NCI-H2081 treated with DMSO at 0.1 percent for 48 hours (cell line): ENCODE measurements around the gene TMEM145.
A peak's percentile ranks its signal among the peaks of the same experiment; 100 is the strongest.
"Not testable (repeated sequence)": the region's sequence is repeated elsewhere in the genome, so short reads cannot be mapped to it uniquely, and the experiment has no call there.

Source experiments
- DNase-seq: peaks from one replicate; lab custom pipeline; 2025; lab: John Stamatoyannopoulos, UW

TMEM145 gene

DNA sequence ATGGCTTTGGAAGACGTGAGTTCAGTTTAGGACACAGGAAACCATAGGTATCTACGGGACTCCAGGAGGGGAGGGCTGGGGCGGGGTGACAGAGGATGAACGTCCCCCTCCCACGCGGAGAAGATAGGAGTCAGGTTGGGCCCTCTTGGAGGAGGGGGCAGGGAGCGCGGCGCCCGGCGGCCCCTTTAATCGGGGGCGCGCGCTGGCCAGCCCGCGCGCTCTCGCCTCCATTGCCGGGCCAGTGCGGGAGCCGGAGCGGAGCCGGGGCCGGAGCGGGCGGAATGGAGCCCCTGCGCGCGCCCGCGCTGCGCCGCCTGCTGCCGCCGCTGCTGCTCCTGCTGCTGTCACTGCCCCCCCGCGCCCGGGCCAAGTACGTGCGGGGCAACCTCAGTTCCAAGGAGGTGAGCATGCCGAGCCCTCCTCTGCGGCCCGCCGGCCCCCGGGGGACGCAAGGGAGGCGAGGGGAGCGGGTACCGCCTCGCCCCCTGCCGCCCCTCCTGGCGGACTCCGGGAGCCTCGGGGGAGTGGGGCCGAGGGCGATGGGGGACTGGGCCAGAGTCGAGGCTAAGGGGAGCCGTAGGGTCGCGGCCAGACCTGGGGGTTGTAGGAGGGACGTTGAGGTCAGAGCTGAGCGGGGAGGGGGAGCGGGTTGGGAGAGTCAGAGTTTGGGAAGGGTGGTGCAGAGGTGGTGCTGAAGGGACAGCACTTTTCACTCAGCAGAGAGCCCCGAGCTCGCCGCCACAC lies at the start of gene TMEM145:
TMEM145 (plus strand) TSS at position 214 of the 744 bp plus-strand sequence; CDS start at position 282, 68 bp downstream.
- no peak for DNase-seq

DNA sequence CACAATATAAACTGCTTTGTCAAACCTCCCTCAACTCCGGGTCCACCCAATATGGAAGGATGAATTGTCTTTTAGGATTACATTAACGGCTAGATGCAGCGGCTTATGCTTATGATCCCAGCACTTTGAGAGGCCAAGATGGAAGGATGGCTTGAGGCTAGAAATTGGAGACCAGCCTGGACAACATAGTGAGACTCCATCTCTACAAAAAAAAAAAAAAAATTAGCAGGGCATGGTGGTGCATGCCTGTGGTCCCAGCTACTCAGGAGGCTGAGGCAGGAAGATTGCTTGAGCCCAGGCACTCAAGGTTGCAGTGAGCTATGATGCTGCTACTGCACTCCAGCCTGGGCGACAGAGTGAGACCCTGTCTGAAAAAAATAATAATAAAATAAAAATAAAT lies 47.0 kb upstream of the TMEM145 start:
- not testable (repeated sequence) for DNase-seq

DNA sequence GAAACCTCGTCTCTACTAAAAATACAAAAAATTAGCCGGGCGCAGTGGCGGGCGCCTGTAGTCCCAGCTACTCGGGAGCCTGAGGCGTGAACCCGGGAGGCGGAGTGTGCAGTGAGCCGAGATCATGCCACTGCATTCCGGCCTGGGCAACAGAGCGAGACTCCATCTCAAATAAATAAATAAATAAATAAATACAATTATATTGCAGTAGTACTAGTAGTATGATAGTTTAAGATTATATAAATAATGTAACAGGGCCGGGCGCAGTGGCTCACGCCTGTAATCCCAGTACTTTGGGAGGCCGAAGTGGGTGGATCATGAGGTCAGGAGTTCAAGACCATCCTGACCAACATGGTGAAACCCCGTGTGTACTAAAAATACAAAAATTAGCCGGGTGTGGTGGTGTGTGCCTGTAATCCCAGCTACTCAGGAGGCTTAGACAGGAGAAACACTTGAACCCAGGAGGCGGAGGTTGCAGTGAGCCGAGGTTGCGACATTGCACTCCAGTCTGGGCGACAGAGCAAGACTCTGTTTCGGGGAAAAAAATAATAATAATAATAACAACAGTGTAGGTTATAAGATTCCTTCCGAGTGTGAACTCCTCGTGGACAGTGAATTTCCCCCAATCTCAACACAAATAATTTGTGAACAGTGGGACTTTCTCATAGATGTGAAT lies 46.0 kb upstream of the TMEM145 start:
- DNase-seq = not testable (repeated sequence)

GRCh38 chr19:42267644-42268141 lies 45.4 kb upstream of the TMEM145 start:
- DNase-seq = no peak

- peak; percentile 95 for DNase-seq
Observed at GRCh38 chr19:42268142-42268703, 44.9 kb upstream of the TMEM145 start.

DNA sequence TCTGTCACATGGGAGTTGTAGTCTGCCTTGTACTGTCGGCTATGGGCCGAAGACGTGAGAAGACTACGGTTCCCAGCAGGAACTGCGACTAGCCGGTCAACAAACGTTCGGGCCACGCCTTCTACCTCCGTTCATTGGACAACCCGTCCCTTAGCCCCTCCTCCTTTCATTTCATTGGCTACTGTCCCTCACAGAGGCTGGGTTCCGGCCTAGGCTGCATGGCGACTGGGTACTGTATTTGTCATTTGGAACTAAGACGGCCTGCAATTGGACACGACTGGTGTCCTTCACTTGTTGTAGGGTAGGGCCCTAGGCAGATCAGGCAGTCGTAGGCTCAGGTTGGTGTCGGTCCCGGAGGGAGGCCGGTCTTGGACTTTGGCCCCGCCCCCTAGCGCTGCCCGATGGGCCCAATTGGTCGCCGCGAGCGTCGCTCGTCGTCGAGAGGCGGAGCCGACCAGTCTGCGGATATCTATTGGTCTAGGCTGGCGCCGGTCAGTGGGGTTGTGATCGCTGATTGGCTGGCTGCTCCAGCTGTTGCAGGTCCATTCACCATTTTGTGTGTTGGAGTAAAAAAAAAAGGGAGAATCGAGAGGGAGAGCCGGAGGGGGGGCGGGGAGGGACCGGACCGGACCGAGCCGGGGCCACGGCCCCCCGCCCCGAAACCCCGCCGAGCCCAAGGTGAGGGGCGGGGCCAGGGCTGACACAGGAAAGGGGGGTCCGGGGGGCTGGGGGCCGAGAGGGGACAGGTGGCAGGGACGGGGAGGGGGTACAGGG lies 44.2 kb upstream of the TMEM145 start, which contains the start of gene CIC:
CIC (plus strand) TSS at position 549 of the 774 bp plus-strand sequence. CDS start 2,532 bp downstream, outside the sequence.
- DNase-seq = peak; percentile 100

DNA sequence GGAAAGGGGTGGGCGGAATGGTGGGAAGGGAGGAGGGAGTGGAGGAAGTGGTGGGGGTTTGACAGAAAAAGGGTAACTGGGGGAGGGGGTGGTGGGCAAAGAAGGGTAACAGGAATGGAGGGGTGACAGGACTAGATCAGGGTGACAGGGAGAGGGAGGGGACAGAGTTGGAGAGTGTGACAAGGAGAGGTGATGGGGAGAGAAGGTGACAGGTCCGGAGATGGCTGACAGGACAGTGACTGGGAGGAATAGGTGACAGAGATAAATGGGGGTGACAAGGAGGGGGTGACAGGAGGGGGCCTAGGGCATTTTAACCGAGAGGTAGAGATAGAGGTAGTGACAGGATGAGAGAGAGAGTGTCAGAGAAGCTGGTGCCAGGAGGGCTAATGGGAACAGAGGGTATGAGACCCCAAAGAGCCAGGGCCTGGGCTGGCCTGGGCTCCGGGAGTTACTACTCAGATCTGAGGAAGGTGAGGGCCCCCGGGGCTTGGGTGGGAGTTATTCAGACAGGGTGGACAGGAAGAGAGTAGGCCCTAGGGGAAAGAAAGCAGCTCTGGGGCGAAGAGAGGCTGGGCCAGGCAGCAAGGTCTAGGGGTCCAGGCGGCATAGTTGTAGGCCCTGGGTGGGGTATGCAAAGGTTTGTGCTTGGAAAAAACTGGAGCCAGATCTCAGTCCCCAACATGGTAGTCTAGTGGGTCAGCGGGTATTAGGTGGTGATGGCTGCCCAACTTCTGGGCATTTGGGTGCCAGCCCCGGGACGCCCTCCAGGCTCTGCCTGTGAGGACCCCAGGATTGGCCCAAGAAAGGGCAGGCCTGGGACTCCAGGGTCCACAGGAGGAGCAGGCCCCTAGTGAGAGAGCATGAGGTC lies 43.4 kb upstream of the TMEM145 start:
- no peak for DNase-seq

DNA sequence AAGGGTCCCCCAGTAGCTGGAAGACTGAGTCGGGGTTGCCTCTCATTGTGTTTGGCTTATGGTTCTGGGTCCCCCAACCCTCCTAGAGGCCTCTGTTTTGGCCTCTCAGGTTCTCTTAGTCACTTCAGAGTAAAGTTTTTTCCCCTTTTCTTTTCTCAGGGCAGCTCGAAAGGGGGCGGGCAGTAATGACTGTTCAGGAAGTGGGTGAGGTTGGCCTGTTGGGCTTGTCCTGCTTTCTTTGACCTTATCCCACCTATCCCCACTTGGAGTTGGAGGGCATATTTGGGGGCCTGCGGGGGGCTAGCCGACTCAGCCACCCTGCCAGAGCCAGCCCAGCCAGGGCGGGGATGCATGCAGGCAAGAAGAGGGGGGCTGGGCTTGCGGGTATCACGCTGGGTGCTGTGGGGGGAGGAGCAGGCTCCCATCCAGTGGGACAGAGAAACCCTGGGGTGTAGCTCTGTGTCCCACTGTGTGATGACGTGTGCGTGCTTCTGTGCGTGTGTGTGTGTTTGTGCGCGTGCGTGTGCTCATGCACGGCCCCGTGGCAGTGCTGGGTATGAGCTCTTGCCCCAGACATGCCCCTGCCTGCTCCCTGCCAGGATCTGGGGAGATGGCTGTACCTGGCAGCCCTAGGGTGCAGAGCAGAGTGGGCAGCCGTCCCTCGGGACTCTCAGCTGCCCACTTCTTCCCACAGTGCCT lies 42.6 kb upstream of the TMEM145 start:
- no peak for DNase-seq

DNA sequence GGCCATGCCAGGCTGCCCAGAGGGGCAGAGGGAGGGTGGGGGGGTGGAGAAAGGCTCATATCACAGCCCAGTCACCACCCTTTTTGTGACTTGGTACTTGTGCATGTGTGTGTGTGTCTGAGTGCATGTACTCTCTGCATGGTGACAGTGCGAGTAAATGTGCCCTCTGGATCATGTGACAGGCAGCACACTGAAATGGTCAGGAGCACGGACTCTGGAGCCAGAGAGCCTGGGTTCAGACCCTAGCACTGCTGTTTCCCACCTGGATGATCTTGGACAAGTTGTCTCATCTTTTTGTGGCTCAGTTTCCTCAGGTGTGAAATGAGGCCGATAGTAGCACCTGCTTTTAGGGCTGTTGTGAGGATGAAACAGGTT lies 42.1 kb upstream of the TMEM145 start:
- no peak for DNase-seq

DNA sequence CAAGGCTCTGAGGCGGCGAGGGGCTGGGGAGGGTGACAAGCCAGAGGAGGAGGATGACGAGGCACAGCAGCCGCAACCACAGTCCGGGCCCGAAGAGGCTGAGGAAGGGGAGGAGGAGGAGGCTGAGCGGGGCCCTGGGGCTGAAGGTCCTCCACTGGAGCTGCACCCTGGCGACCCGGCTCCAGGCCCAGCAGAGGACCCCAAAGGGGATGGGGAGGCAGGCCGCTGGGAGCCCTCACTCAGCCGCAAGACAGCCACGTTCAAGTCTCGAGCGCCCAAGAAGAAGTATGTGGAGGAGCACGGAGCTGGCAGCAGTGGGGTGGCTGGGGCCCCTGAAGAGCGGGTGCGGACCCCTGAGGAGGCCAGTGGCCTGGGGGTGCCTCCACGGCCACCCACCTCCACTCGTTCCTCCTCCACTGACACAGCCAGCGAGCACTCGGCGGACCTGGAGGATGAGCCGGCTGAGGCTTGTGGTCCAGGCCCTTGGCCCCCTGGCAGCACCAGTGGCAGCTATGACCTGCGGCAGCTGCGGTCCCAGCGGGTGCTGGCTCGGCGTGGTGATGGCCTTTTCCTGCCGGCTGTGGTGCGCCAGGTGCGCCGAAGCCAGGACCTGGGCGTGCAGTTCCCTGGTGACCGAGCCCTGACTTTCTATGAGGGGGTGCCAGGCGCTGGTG lies 41.1 kb upstream of the TMEM145 start:
- DNase-seq = no peak

DNA sequence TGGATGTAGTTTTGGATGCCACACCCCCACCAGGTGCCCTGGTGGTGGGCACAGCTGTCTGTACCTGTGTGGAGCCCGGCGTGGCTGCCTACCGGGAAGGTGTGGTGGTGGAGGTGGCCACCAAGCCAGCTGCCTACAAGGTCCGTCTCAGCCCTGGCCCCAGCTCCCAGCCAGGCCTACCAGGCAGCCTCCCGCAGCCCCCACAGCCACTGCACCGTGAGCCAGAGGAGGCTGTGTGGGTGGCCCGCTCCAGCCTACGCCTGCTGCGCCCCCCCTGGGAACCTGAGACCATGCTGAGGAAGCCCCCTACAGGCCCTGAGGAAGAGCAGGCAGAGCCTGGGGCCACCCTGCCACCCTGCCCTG lies 40.6 kb upstream of the TMEM145 start:
- DNase-seq = no peak

DNA sequence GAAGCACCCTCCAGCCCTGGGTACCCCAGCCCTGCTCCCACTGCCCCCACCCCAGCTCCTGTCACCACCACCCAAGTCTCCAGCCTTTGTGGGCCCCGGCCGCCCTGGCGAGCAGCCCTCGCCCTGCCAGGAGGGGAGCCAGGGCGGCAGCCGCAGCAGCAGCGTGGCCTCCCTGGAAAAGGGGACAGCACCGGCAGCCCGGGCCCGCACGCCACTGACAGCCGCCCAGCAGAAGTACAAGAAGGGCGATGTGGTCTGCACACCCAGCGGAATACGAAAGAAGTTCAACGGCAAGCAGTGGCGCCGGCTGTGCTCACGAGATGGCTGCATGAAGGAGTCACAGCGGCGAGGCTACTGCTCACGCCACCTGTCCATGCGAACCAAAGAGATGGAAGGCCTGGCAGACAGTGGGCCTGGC lies 40.1 kb upstream of the TMEM145 start:
- no peak for DNase-seq

- no peak for DNase-seq
Observed at GRCh38 chr19:42273407-42274064, 39.6 kb upstream of the TMEM145 start.

DNA sequence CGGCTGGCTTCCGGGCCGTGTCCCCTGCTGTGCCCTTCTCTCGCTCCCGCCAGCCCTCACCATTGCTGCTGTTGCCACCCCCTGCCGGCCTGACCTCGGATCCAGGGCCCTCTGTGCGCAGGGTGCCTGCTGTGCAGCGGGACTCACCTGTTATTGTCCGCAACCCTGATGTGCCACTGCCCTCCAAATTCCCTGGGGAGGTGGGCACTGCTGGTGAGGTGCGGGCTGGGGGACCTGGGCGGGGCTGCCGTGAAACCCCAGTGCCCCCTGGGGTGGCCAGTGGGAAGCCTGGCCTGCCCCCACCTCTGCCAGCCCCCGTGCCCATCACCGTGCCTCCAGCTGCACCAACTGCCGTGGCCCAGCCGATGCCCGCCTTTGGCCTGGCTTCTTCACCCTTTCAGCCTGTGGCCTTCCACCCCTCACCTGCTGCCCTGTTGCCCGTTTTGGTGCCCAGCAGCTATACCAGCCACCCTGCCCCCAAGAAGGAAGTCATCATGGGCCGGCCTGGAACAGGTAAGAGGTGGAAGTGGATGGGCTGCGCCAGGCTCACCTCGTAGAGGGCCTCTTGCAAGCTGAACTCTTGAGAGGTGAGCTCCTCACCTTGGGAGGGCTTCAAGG lies 38.9 kb upstream of the TMEM145 start:
- DNase-seq = no peak

DNA sequence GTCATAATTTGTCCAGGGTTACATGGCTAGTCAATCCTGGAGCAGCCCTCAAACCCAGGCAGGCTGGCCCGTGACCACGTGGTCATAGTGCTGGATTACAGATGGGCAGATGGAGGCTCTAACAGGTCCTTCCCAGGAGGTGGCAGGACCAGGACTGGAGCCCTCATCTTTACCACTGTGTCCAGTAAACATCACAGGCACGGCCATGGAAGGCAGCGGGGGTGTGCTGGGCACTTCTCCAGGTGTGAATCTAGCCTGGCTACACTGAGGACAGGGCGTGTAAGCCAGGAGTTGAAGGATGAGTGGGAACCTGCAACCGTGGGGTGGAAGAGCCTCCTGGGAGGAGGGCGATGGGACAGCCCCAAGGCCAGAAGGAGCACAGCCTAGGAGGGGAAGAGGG lies 38.0 kb upstream of the TMEM145 start:
- no peak for DNase-seq

DNA sequence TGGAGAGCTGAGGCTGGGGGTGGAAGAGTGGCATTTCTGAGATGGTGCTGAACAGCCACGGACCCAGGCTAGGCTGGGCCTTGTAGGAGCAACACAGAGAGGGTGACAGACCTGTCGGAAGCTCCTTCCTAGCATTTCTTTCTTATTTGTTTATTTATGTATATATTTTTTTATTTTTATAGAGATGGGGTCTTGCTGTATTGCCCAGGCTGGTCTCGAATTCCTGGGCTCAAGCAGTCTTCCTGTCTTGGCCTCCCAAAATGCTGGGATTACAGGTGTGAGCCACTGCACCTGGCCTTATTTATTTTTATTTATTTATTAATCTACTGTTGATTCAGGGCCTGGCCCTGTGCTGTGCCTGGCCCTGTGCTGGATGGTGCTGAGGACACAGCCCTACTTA lies 37.6 kb upstream of the TMEM145 start:
- no peak for DNase-seq

- no peak for DNase-seq
Observed at GRCh38 chr19:42276284-42276683, 36.8 kb upstream of the TMEM145 start.

GRCh38 chr19:42276821-42277220 lies 36.3 kb upstream of the TMEM145 start:
- DNase-seq = no peak

- no peak for DNase-seq
Observed at GRCh38 chr19:42277821-42278451, 35.2 kb upstream of the TMEM145 start.
